ENCODE results near the gene IGFL3.

DNA sequence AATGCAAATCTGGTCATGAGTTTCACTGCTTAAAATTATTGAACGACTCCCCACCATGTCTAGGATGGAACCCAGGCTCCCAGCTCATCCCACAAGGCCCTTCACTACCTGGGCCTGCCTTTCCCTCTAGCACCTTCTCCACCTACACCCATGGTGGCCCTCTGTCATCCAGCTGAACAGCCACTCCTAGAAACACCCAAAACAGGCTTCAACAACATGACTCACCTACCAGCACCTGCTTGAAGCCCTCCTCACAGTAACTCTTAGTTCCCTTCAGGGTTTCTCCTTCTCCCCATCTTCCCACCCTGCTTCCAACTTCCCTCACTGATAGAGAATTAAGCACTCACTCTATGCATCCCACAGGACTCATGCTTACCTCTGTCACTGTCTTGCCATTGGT, 16.9 kb upstream of the IGFL3 start:
- TF ChIP-seq, protein P1, sequence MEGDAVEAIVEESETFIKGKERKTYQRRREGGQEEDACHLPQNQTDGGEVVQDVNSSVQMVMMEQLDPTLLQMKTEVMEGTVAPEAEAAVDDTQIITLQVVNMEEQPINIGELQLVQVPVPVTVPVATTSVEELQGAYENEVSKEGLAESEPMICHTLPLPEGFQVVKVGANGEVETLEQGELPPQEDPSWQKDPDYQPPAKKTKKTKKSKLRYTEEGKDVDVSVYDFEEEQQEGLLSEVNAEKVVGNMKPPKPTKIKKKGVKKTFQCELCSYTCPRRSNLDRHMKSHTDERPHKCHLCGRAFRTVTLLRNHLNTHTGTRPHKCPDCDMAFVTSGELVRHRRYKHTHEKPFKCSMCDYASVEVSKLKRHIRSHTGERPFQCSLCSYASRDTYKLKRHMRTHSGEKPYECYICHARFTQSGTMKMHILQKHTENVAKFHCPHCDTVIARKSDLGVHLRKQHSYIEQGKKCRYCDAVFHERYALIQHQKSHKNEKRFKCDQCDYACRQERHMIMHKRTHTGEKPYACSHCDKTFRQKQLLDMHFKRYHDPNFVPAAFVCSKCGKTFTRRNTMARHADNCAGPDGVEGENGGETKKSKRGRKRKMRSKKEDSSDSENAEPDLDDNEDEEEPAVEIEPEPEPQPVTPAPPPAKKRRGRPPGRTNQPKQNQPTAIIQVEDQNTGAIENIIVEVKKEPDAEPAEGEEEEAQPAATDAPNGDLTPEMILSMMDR (IDR thresholded peaks at IDR 0.05): no peak
- TF ChIP-seq POLR2A (IDR thresholded peaks at IDR 0.05): no peak

All from right lobe of liver (tissue), 4 donors.